Neural progenitor cell (in vitro differentiated cells): ENCODE results near the gene BTG2.

Source experiments
- EZH2 ChIP-seq: fragments of 200-600 bp; sonication (generic); IDR thresholded peaks from 2 replicates; pipeline ENCODE4 v1.6.1; 2017; ENCODE audit warnings: antibody characterized with exemption, mild to moderate bottlenecking, moderate library complexity
- TF ChIP-seq, protein P1 (sequence below): fragments of 200-600 bp; sonication (generic); IDR thresholded peaks from 2 replicates; pipeline ENCODE4 v1.5.1; 2017; ENCODE audit warnings: antibody characterized with exemption, mild to moderate bottlenecking

DNA sequence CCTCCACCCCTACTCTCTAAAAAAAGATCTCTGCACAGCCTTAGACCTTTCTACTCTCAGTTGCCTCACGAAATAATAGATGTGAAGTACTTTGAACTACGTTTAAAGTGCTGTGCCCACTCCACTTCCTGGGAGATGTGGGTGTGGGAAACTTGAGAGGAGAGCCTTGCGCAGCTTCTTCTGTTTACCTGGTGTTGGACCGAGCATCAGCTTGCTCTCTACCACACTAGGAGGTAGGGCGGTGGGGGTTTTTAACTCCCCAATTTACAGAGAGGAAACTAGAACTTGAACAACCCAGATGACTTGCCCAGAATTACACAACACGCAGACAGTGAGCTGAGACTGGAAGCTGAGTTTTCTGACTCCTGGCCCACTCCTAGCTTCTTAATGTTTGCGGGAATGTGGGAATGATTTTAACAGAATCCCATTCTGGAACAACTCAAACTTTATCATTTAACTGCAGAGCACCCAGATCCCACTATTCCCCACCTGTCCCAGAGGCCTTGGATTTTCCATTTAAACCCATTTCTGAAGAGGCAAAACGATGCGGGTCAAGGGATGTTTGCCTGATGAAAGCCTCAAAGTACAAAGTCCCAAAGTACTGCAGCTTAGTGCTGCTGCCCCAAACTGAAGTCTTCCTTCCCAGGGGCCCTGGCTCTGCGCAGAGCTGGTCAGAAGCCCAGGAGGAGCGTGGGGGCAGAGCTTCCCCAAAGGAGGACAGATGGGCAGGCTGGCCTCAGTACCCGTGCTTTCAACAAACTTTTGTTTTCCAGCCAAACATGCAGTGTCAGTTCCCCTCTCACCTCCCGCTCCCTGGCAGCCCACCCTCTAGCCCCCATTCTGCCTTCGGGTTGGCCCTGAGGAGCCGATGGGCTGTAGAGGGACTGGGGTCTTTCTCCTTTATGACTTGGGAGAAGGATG, 19.0 kb downstream of the BTG2 start:
- TF ChIP-seq EZH2, result no peak
- TF ChIP-seq, protein P1, sequence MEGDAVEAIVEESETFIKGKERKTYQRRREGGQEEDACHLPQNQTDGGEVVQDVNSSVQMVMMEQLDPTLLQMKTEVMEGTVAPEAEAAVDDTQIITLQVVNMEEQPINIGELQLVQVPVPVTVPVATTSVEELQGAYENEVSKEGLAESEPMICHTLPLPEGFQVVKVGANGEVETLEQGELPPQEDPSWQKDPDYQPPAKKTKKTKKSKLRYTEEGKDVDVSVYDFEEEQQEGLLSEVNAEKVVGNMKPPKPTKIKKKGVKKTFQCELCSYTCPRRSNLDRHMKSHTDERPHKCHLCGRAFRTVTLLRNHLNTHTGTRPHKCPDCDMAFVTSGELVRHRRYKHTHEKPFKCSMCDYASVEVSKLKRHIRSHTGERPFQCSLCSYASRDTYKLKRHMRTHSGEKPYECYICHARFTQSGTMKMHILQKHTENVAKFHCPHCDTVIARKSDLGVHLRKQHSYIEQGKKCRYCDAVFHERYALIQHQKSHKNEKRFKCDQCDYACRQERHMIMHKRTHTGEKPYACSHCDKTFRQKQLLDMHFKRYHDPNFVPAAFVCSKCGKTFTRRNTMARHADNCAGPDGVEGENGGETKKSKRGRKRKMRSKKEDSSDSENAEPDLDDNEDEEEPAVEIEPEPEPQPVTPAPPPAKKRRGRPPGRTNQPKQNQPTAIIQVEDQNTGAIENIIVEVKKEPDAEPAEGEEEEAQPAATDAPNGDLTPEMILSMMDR, result no peak
